ENCODE measurements around the gene NT5C2.
A peak's percentile ranks its signal among the peaks of the same experiment; 100 is the strongest.
"Not testable (repeated sequence)": the region's sequence is repeated elsewhere in the genome, so short reads cannot be mapped to it uniquely, and the experiment has no call there.

The NT5C2 gene

DNA sequence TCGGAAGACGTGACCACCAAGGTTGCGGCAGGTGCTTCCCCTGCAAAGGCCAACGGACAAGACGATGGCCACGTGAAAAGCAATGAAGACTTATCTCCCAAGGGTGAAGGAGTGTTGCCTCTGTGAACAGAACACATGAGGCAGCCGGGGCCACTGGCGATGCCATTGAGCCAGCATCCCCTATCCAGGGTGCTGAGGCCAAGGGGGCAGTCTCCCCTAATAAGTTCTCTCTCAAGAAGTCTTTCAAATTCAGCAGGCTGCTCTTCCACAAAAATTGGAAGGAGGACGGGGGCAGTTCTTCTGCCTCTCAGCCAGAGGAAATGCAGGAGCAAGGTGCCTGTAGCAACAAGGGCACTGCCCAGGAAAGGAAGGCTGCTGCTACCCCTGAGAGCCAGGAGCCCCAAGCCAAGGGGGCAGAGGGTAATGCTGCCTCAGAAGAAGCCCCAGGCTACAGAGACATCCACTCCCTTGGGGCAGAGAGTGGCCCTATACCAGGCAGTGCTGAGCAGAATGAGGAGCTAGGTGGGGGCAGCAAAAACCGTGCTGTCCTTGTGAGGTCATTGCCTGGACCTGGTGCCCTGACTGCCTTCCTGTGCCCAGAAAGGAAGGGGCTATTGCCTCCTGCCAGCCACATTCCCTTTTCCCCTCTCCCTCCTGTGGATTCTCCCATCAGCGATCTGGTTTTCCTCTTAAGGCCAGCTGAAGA lies 17.3 kb downstream of the NT5C2 start:
- H3K4me3 ChIP-seq (replicated peaks in 1 of 2; ENCODE audit: low read depth in 2 of 2, low read length in 2 of 2), result no peak overlapping the region
- DNase-seq (ENCODE audit: low read depth in 2 of 2), result no peak
- TF ChIP-seq, protein P1, sequence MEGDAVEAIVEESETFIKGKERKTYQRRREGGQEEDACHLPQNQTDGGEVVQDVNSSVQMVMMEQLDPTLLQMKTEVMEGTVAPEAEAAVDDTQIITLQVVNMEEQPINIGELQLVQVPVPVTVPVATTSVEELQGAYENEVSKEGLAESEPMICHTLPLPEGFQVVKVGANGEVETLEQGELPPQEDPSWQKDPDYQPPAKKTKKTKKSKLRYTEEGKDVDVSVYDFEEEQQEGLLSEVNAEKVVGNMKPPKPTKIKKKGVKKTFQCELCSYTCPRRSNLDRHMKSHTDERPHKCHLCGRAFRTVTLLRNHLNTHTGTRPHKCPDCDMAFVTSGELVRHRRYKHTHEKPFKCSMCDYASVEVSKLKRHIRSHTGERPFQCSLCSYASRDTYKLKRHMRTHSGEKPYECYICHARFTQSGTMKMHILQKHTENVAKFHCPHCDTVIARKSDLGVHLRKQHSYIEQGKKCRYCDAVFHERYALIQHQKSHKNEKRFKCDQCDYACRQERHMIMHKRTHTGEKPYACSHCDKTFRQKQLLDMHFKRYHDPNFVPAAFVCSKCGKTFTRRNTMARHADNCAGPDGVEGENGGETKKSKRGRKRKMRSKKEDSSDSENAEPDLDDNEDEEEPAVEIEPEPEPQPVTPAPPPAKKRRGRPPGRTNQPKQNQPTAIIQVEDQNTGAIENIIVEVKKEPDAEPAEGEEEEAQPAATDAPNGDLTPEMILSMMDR (IDR thresholded peaks at IDR 0.05; ENCODE audit: low read depth, low read length), result no peak

DNA sequence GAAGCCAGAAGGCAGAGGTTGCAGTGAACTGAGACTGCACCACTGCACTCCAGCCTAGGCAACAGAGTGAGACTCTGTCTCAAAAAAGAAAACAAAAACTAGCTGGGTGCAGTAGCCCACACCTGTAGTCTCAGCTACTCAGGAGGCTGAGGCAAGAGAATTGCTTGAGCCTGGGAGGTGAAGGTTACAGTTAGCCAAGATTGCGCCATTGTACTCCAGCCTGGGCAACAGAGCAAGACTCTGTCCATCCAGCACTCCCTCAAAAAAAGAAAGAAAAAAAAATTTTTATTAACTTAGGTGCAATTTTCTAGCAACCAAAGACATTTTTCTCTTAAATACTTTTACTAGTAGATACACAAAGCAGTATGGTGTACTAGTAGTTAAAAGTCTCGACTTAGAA lies 18.7 kb downstream of the NT5C2 start:
- not testable (repeated sequence) for H3K4me3 ChIP-seq (replicated peaks in 1 of 2; ENCODE audit: low read depth in 2 of 2, low read length in 2 of 2); DNase-seq (ENCODE audit: low read depth in 2 of 2)

DNA sequence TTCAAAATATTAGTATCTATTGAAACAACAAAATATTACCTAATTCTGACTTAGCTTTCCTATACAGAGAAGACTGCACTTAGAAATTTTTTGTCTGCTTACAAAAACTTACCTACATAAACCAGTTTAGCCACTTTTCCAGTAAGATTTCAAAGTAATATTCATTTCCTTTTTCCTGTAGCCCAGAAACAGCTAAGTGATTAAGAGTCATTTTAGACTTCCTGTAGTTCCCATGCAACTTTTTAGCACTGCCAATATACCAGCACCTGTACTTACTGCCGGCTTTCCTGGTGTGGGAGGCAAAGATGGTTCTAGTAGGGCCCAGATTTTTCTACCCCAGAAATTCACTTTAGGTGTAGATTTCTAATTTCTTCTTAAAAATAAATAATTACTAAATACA lies 21.8 kb downstream of the NT5C2 start:
- no peak overlapping the region for H3K4me3 ChIP-seq (replicated peaks in 1 of 2; ENCODE audit: low read depth in 2 of 2, low read length in 2 of 2)
- TF ChIP-seq, protein P1 (IDR thresholded peaks at IDR 0.05; ENCODE audit: low read depth, low read length), result no peak
- no peak for DNase-seq (ENCODE audit: low read depth in 2 of 2)

DNA sequence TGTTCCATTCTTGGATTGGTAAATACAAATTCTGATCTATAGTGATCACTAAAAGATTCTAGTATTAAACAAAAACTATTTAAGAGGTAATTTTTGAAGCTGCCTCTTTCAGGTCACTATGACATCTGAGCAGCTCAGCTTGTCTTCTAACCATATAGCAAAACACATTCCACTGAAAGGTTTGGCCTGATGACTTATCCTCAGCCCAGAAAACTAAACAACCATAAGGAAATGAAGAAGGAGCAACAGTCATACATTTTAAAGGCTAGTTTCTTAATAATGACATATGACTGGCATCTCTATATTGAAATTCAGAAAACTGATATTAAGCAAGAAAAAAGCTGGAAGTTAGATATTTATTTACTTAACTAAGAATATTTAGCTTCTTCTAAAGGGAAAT lies 24.6 kb downstream of the NT5C2 start:
- no peak overlapping the region for H3K4me3 ChIP-seq (replicated peaks in 1 of 2; ENCODE audit: low read depth in 2 of 2, low read length in 2 of 2)
- TF ChIP-seq, protein P1 (IDR thresholded peaks at IDR 0.05; ENCODE audit: low read depth, low read length), result no peak
- DNase-seq (ENCODE audit: low read depth in 2 of 2), result peak in 1 of 2 donors; percentile 75

DNA sequence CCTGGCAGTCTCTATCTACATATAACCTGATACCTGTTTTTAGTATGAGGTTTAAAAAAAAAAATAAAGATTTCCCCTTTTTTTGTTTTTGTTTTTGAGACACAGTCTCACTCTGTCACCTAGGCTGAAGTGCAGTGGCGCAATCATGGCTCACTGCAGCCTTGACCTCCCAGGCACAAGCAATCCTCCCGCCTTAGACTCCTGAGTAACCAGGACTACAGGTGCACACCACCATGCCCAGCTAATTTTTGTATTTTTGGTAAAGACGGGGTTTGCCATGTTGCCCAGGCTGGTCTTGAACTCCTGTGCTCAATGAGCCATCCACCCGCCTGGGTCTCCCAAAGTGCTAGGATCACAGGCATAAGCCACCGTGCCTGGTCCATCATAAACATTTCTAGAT lies 25.5 kb downstream of the NT5C2 start:
- H3K4me3 ChIP-seq (replicated peaks in 1 of 2; ENCODE audit: low read depth in 2 of 2, low read length in 2 of 2); DNase-seq (ENCODE audit: low read depth in 2 of 2): not testable (repeated sequence)

DNA sequence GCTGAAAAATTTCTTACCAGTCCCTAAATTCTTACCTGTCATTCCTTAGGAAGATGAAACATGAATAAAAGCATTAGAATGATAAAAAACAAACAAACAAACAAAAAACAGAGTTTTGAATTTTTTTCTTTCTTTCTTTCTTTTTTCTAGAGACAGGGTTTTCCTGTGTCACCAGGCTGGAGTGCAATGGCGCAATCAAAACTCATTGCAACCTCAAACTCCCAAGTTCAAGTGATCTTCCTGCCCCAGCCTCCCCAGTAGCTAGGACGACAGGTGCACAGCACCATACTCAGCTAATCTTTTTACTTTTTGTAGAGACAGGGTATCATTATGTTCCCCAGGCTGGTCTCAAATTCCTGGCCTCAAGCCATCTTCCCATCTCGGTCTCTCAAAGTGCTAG lies 26.5 kb downstream of the NT5C2 start:
- no peak for DNase-seq (ENCODE audit: low read depth in 2 of 2)
- H3K4me3 ChIP-seq (replicated peaks in 1 of 2; ENCODE audit: low read depth in 2 of 2, low read length in 2 of 2), result no peak overlapping the region
- TF ChIP-seq, protein P1 (IDR thresholded peaks at IDR 0.05; ENCODE audit: low read depth, low read length), result no peak

DNA sequence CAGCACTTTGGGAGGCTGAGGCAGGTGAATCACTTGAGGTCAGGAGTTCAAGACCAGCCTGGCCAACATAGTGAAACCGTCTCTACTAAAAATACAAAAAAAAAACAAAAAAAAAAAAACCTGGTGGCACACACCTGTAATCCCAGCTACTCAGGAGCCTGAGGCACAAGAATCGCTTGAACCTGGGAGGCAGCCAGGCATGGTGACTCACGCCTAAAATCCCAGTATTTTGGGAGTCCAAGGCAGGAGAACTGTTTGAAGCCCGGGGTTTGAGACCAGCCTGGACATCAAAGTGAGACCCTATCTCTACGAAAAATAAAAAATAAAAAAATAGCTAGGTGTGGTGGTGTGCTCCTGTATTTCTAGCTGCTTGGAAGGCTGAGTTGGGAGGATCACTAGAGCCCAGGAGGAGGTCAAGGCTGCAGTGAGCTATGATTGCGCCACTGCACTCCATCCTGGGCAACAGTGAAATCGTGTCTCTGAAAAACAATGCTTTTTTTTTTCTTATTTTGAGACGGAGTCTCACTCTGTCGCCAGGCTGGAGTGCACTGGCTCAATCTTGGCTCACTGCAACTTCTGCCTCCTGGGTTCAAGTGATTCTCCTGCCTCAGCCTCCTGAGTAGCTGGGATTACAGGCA lies 29.2 kb downstream of the NT5C2 start:
- not testable (repeated sequence) for DNase-seq (ENCODE audit: low read depth in 2 of 2); H3K4me3 ChIP-seq (replicated peaks in 1 of 2; ENCODE audit: low read depth in 2 of 2, low read length in 2 of 2)

DNA sequence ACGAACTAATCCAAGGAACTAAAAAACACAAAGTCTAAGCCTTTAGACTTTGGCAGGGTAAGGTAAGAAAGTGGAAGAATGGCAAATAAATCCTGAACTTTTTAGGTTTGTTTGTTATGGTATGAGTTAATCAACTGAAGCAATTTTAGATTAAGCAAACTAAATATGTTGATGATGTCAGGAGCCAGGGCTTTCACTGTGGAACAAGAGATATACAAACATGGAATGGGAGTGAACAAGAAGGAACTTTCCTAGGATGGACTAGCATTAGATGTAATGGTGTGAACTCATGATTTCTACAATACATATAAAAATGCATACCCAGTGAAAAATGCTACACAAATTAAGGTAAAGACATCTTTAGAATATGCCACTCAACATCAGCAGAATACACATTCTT lies 35.8 kb downstream of the NT5C2 start:
- no peak overlapping the region for H3K4me3 ChIP-seq (replicated peaks in 1 of 2; ENCODE audit: low read depth in 2 of 2, low read length in 2 of 2)
- DNase-seq (ENCODE audit: low read depth in 2 of 2), result no peak
- TF ChIP-seq, protein P1 (IDR thresholded peaks at IDR 0.05; ENCODE audit: low read depth, low read length), result no peak
